Fibroblast of the aortic adventitia (primary cell): Measurements from ENCODE around the gene TOM1L2. TPM values are rescaled to one million over a fixed set of nuclear protein-coding genes. Genes with fewer than 3 reads are reported as not detected.

ENCODE experiments used
- DNase-seq: peaks from one replicate; pipeline ENCODE4 v3.0.0-alpha.2; 2010; ENCODE audit warnings: low read depth
- H3K4me3 ChIP-seq: 2 replicates; pipeline ENCODE4 v1.5.1; 2011; ENCODE audit warnings: low read depth, mild to moderate bottlenecking, control low read depth, low read length, moderate library complexity
- CTCF ChIP-seq: IDR thresholded peaks from 2 replicates; pipeline ENCODE4 v1.5.1; 2011; ENCODE audit warnings: mild to moderate bottlenecking, low read length, control low read depth, inconsistent platforms; ENCODE audit not compliant: insufficient read depth
- total RNA-seq: library from RNA; depleted of rRNA; stranded (reverse); fragments of >200 nt; gene quantifications from 2 replicates; pipeline ENCODE4 v1.2.3, GENCODE V29; 2012; ENCODE audit warnings: low replicate concordance

Gene TOM1L2
- total RNA-seq, 1 donor, result 40.3 TPM

DNA sequence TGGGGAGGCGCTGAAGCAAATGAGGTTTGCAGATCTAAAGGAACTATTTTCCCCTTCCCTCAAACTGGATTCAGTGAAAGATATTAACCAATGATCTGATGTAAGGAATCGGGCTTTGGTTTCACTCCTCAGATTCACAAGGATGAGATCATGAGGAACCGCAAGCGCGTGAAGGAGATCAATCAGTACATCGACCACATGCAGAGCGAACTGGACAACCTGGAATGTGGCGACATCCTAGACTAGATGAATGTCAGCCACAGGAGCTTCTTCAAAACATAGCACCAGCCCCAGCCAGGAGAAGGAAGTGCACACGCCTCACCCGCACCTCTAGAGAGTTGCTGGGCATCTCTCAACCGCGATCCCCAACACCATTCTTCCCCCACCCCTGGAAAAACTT lies 44.2 kb upstream of the TOM1L2 start:
- no peak for DNase-seq
- H3K4me3 ChIP-seq, result no peak overlapping the region
- no peak for TF ChIP-seq CTCF

GRCh38 chr17:18015593-18015992 lies 43.4 kb upstream of the TOM1L2 start:
- no peak overlapping the region for H3K4me3 ChIP-seq
- no peak for DNase-seq
- TF ChIP-seq CTCF, result no peak

DNA sequence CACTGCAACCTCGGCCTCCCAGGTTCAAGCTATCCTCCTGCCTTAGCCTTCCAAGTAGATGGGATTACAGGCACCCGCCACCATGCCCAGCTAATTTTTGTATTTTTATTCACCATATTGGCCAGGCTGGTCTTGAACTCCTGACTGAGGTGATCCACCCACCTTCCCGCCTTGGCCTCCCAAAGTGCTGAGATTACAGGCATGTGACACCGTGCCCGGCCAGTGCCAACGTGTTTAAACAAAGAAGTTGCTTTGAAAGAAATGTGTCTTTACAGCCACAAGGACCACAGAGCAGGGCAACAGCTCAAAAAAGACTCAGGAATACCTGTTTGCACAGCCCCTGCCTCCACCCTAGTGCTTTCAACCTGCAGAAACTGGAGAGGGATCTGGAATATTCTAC lies 41.8 kb upstream of the TOM1L2 start:
- TF ChIP-seq CTCF, result no peak
- H3K4me3 ChIP-seq, result no peak overlapping the region
- DNase-seq, result no peak

GRCh38 chr17:18011286-18011685 lies 39.1 kb upstream of the TOM1L2 start:
- no peak overlapping the region for H3K4me3 ChIP-seq
- no peak for TF ChIP-seq CTCF
- DNase-seq, result no peak

DNA sequence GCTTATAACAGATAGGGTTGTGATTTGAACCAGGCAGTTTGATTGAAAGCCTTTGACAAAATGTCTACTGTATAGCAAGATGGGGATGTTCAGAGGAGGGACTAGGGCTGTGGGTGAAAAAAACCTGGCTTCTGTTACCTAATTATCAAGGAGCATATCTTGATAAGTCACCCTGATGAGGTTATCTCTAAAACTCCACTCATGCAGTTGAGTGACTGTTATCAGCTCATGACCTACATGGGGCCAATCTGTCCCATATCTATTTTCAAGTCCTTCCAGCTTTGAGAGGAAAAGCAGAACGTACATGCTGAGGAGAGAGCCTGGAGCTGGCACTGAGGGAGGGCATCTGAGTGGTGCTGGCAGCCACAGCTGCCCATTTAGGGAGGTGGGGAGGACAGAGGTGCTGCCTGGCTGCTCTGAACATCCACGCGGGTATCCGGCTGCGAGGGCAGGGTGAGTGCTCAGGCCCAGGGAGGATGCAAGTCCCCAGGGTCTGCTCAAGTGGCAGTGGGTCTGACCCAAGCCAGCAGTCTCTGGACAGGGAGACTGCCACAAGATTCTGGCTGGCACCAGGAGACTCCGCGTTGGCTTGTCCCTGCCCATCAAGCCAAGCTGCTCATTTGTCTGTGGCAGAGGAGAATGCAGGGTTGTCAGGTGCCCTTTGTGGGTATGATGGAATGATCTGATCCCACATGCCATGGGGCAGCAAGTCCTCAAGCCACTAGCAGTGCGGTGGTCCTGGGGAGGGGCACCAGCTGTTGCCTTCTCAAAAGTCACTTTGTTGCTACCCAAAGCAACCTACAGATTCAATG lies 37.6 kb upstream of the TOM1L2 start:
- TF ChIP-seq CTCF, result no peak
- DNase-seq, result no peak

GRCh38 chr17:18008496-18009268 lies 36.5 kb upstream of the TOM1L2 start:
- no peak overlapping the region for H3K4me3 ChIP-seq
- TF ChIP-seq CTCF, result no peak
- no peak for DNase-seq

More for the DNA sequence above, 37.6 kb upstream of the TOM1L2 start:
- H3K4me3 ChIP-seq, result no peak overlapping the region
